ENCODE data around the gene ATN1. TPM values are rescaled to one million over a fixed set of nuclear protein-coding genes. Genes with fewer than 3 reads are reported as not detected.

ATN1 gene
- total RNA-seq, 4 donors from 2014 or later: 46.2 to 93.5 (median 59.4) TPM

DNA sequence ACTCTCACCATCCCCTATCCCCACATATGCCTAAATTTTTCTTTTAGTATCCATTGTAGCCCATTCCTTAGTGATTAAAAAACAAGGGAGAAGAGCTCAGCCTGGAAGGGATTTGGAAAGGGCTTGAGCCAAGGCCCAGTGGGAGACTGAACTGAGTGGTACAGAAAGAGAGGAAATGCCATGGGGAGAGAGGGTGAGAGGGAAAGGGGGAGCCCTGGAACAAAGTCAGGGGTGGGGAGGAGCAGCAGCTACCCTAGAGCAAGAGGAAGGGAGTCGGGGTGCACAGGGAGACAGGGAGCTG is 2.6 kb upstream of the ATN1 start:
- ATAC-seq (ENCODE audit: low FRiP score): peak; percentile 1
- DNase-seq (ENCODE audit: low spot score): no peak
- TF ChIP-seq, protein P1, sequence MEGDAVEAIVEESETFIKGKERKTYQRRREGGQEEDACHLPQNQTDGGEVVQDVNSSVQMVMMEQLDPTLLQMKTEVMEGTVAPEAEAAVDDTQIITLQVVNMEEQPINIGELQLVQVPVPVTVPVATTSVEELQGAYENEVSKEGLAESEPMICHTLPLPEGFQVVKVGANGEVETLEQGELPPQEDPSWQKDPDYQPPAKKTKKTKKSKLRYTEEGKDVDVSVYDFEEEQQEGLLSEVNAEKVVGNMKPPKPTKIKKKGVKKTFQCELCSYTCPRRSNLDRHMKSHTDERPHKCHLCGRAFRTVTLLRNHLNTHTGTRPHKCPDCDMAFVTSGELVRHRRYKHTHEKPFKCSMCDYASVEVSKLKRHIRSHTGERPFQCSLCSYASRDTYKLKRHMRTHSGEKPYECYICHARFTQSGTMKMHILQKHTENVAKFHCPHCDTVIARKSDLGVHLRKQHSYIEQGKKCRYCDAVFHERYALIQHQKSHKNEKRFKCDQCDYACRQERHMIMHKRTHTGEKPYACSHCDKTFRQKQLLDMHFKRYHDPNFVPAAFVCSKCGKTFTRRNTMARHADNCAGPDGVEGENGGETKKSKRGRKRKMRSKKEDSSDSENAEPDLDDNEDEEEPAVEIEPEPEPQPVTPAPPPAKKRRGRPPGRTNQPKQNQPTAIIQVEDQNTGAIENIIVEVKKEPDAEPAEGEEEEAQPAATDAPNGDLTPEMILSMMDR (IDR thresholded peaks at IDR 0.05): no peak

DNA sequence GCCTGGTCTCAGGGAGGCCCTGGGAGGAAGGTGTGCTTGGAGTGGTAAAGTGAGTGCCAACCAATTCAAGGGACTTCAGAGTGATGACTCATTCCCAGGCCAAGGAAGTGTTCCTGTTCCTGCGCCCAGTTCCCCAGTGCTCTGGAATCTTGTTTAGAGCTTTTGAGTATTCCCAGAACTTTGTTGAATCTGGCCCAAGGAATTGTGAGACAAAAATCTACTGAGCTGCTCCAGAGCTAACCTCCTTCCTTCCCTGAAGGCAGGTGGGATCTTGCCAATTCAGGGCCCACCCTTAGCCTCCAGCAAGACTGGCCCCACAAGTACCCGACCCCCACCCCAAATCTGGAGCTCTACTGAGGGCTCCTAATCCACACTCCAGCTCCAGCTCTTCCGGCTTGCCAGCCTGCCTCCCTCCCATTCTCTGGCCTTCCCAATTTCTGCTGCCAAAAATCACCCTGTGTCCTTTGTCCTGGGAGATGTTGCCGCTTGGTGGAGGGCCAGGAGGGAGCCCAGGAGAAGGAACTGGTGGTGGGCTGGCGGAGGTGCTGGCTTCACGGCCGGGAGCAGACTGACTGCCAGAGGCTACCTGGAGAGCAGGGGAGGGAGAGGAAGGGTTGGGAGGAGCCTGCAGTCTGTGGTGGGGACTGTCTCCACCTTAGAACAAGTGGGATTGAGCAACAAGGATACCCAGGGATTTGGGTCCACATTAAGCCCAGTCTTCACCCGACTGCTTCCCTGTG is 2.0 kb upstream of the ATN1 start:
- DNase-seq (ENCODE audit: low spot score) (no peak), ATAC-seq (ENCODE audit: low FRiP score) (peak; percentile 67)
- TF ChIP-seq, protein P1 (IDR thresholded peaks at IDR 0.05): no peak

DNA sequence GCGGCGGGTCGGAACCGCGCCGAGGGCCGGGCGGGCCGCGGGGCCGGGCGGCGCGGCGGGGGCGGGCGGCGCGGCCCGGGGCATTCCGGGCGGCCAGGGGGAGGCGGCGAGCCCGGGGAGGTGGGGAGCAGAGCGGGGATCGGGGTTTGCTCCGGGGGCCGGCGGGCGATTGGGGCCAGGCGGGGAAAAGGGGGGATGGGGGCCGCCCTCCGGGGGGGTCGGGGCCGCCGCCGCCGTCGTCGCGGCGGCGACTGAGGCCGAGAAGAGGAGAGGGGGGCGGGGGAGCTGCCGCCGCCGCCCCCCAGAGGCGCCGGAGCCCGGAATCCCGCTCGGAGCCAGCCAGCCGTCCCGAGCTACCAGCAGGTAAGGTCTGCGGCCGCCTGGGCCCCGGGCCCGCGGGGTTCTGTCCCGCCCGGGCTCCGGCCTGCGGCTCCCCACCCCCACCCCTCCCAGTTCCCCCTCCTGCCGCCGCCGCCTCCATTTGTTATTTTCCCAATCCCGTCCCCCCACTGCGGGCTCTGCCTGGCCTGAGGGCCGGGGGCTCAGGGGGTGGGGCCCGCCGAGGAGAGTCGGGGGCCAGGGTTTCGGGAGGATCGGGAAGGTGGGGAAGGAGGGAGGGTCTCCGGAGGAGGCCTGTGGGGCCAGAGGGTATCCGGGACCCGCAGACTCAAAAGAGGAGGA is 403 bp downstream of the ATN1 start:
- DNase-seq (ENCODE audit: low spot score) (no peak), ATAC-seq (ENCODE audit: low FRiP score) (peak; percentile 4)
- TF ChIP-seq, protein P1 (IDR thresholded peaks at IDR 0.05): no peak

DNA sequence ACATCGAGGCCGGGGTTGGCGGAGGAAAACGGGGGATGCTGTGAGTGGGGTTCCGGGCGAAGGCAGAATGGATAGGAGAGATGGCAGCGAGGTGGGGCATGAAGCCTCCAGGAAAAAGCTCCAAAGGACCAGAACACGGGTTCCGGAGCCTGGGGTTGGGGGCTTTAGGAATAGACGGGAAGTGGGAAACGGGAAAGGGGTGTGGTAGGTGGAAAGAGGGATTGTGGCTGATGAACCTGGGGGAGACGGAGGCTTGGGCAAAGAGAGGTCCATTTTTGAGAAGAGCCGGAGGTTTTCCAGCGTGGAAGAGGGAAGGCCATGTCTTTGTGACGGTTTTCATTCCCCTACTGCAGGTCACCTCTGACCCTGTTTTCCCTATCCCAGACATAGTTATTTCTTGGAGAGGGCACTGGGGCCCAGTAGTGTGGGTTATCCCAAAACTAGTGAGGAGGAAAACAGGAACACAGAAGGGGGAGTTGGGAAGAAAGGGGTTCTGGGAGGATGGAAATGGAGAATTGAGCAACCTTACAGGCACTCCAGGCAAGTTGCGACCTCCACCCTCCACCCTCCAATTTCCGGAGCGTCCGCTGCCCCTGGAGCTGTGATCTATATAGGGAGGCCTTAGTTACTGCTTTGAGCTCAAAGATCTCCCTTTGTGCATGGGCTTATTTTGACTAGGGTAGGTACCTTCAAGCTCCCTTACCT is 1.1 kb downstream of the ATN1 start:
- ATAC-seq (ENCODE audit: low FRiP score): no peak
- DNase-seq (ENCODE audit: low spot score): no peak
- TF ChIP-seq, protein P1 (IDR thresholded peaks at IDR 0.05): no peak

DNA sequence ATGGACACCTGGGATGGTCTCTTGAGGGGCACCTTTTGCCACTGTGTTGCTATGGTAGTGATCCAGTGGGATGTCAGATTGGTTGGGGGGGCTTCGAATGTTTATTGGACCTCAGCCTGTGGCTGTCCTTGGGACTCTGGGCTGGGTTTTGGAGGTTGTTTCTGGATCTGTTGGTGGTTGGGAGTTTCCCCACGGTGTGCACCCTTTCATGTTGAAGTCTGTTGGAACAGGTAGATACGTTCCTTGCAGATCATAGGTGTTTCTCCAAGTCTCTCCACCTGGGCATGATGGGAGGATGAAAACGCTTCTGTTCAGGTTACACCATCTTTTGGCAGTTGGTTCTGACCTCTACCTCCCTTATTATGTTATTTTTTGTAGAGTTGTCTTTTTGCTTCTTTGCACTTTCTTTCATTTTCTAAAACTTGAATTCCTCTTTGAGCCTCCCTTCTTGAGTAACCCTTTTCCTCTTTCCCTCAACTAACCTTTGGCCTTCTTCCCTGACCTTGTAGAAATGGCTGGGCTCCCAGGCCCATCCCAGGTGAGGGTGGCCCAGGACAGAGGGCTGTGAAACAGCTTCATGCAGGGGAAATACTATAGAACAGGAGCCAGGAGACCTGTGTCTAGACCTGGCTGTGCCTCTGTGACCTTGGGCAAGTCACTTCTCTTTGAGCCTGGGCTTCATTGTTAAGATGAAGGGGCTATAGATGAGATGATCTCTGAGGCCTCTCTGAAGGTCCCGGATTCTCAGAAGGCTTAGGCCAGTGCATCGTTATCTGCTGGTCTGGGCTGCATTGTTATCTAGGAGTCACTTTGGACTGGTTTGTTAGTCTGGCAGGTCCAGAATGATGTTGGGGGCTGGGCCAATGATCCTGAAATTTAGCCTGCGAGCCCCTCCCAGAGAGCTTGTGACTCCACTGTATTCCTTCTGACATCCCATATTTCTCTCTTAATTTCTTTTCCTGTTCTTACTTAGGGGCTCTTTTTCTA is 2.0 kb downstream of the ATN1 start:
- no peak for ATAC-seq (ENCODE audit: low FRiP score)
- no peak for DNase-seq (ENCODE audit: low spot score)
- TF ChIP-seq, protein P1 (IDR thresholded peaks at IDR 0.05): no peak

DNA sequence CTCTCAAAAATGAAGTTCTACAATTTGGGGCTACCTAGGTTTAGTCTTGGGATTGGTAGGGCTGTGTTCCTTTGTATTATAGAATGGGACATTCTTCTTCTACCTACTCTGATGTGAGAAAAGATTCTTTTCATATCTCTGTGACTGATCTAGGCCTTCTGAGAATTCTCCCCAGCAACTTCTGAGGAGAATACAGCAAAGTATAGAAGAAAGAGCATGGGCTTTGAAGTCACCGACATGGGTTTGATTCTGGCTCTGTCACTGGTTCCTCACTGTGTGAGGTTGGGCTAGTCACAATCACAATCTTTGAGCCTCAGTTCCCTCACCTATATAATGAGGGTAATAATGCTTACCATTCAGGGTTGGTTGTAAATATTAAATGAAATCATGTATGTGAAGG is 5.0 kb downstream of the ATN1 start:
- TF ChIP-seq, protein P1 (IDR thresholded peaks at IDR 0.05): no peak
- DNase-seq (ENCODE audit: low spot score): no peak
- no peak for ATAC-seq (ENCODE audit: low FRiP score)

Measured in omental fat pad (tissue), 4 donors.